Endothelial cell of umbilical vein (primary cell): Measurements from ENCODE around the gene EDEM3. TPM values are rescaled to one million over a fixed set of nuclear protein-coding genes. Genes with fewer than 3 reads are reported as not detected.

Source experiments
- BruUV-seq: library from RNA; stranded (reverse); fragments of 400-500 nt; replicated peaks from 2 replicates; lab custom pipeline; 2021; lab: Mats Ljungman, UMichigan
- CTCF ChIA-PET: fragments of 300-600, 350-600 bp; sonication (Branson Sonifier 250); formaldehyde crosslinking; loops from one replicate; lab custom pipeline; 2021; ENCODE audit warnings: antibody characterized with exemption, inconsistent platforms; lab: Charles Lee
- POLR2A ChIA-PET: fragments of 300-600, 350-600 bp; sonication (Branson Sonifier 250); formaldehyde crosslinking; loops from one replicate; lab custom pipeline; 2021; ENCODE audit warnings: antibody characterized with exemption, inconsistent platforms; lab: Charles Lee
- DNase-seq: peaks from one replicate; pipeline ENCODE4 v3.0.0-alpha.2; 2011; ENCODE audit warnings: low read depth, low spot score
- FAIRE-seq: peaks from 2 replicates; lab custom pipeline; 2011; peaks lifted over from hg19 to GRCh38; lab: Jason Lieb, UNC
- H2AFZ ChIP-seq: 2 replicates; pipeline ENCODE4 v1.6.0; 2012; ENCODE audit warnings: low read depth, low read length, control low read depth, inconsistent platforms
- H3K27ac ChIP-seq: 2 replicates; pipeline ENCODE4 v1.5.1; 2011; ENCODE audit warnings: low read depth, mild to moderate bottlenecking, control low read depth, low read length, moderate library complexity; ENCODE audit not compliant: insufficient read depth
- H3K27me3 ChIP-seq, 2 experiments: 2 replicates each; pipeline versions ENCODE4 v1.6.0 to v1.6.1; 2011; ENCODE audit warnings: low read length in 2 of 2, mixed read lengths in 1 of 2; ENCODE audit not compliant: control insufficient read depth in 2 of 2, insufficient read depth in 2 of 2
- H3K36me3 ChIP-seq, 2 experiments: 2 replicates in 1 of 2; 3 replicates in 1 of 2; pipeline ENCODE4 v1.5.1; 2011; ENCODE audit warnings: low read length in 2 of 2, mild to moderate bottlenecking in 1 of 2, moderate library complexity in 1 of 2; ENCODE audit not compliant: control insufficient read depth in 2 of 2, insufficient read depth in 2 of 2; ENCODE audit errors: extremely low read depth in 1 of 2
- H3K4me1 ChIP-seq: 3 replicates; pipeline ENCODE4 v1.5.1; 2011; ENCODE audit warnings: mild to moderate bottlenecking, low read length; ENCODE audit not compliant: control insufficient read depth, insufficient read depth; ENCODE audit errors: extremely low read depth
- H3K4me2 ChIP-seq: 2 replicates; pipeline ENCODE4 v1.6.1; 2011; ENCODE audit warnings: low read length, control low read depth, mixed read lengths; ENCODE audit not compliant: insufficient read depth
- H3K4me3 ChIP-seq, 3 experiments: fragments of 200-600 bp in 1 of 3; sonication (generic), shearing (Covaris generic) in 1 of 3; replicated peaks in 1 of 3; 2 replicates each; pipeline ENCODE4 v1.5.1; 2011 to 2016; ENCODE audit warnings: control low read depth in 3 of 3, low read length in 3 of 3, mild to moderate bottlenecking in 2 of 3, inconsistent platforms in 1 of 3, low read depth in 1 of 3, moderate library complexity in 1 of 3; ENCODE audit not compliant: insufficient read depth in 1 of 3
- H3K79me2 ChIP-seq: 2 replicates; pipeline ENCODE4 v1.6.0; 2012; ENCODE audit warnings: low read length, inconsistent platforms; ENCODE audit not compliant: control insufficient read depth, insufficient read depth
- H3K9ac ChIP-seq: replicated peaks from 2 replicates; pipeline ENCODE3; 2011; ENCODE audit warnings: low read length, control low read depth; ENCODE audit not compliant: insufficient read depth; ENCODE audit errors: extremely low read depth
- H3K9me1 ChIP-seq: replicated peaks from 3 replicates; pipeline ENCODE4 v1.6.0; 2011; ENCODE audit warnings: mild to moderate bottlenecking, low read length; ENCODE audit not compliant: control insufficient read depth, insufficient read depth; ENCODE audit errors: extremely low read depth
- H3K9me3 ChIP-seq: replicated peaks from 2 replicates; pipeline ENCODE4 v1.5.1; 2012; ENCODE audit warnings: low read length, inconsistent platforms; ENCODE audit not compliant: control insufficient read depth, insufficient read depth
- H4K20me1 ChIP-seq: replicated peaks from 2 replicates; pipeline ENCODE3; 2011; ENCODE audit warnings: mild to moderate bottlenecking, low read length; ENCODE audit not compliant: control insufficient read depth, insufficient read depth; ENCODE audit errors: extremely low read depth
- CTCF ChIP-seq, 2 donors: IDR thresholded peaks; 1 replicate in 1 of 2; 2 replicates in 1 of 2; pipeline ENCODE4 v1.5.1; 2011; ENCODE audit warnings: low read length in 2 of 2, mild to moderate bottlenecking in 2 of 2, moderate library complexity in 2 of 2, control low read depth in 1 of 2, inconsistent platforms in 1 of 2, low read depth in 1 of 2; ENCODE audit not compliant: insufficient read depth in 1 of 2; ENCODE audit errors: extremely low read depth in 1 of 2
- EZH2 ChIP-seq: IDR thresholded peaks from 2 replicates; pipeline ENCODE4 v1.6.1; 2012; ENCODE audit warnings: borderline replicate concordance, low read depth, mild to moderate bottlenecking, moderate library complexity, low read length, inconsistent platforms; ENCODE audit not compliant: severe bottlenecking
- FOS ChIP-seq: IDR thresholded peaks from 2 replicates; pipeline ENCODE4 v1.6.1; 2011; ENCODE audit warnings: mild to moderate bottlenecking, low read length, moderate library complexity, borderline replicate concordance; ENCODE audit not compliant: insufficient read depth
- GATA2 ChIP-seq: IDR thresholded peaks from 2 replicates; pipeline ENCODE4 v1.7.0; 2011; ENCODE audit warnings: low read depth, mild to moderate bottlenecking, moderate library complexity, mixed read lengths, low read length; ENCODE audit not compliant: insufficient read length, insufficient read depth
- JUN ChIP-seq: IDR thresholded peaks from 2 replicates; pipeline ENCODE4 v1.6.1; 2011; ENCODE audit warnings: borderline replicate concordance, low read depth; ENCODE audit not compliant: insufficient read length, insufficient read depth
- MAX ChIP-seq: IDR thresholded peaks from 2 replicates; pipeline ENCODE4 v1.6.1; 2011; ENCODE audit not compliant: insufficient read depth, insufficient read length
- MYC ChIP-seq: IDR thresholded peaks from one replicate; pipeline ENCODE4 v1.6.1; 2011; ENCODE audit warnings: mild to moderate bottlenecking, low read depth, low read length
- POLR2A ChIP-seq: IDR thresholded peaks from 2 replicates; pipeline ENCODE4 v1.6.1; 2012; ENCODE audit warnings: low read depth, mild to moderate bottlenecking, control low read depth, low read length
- POLR2AphosphoS5 ChIP-seq: IDR thresholded peaks from 2 replicates; pipeline ENCODE4 v1.6.1; 2012; ENCODE audit warnings: low read depth, mild to moderate bottlenecking, control low read depth, low read length, moderate library complexity; ENCODE audit not compliant: insufficient read depth
- dilution Hi-C: fragments of 300-500 bp; cut with MboI; formaldehyde crosslinking; loops from one replicate; pipeline ENCODE4 v1.15.0; 2019; ENCODE audit warnings: low sequenced_read_pairs; ENCODE audit not compliant: extremely low pct_ligation_motif_present
- intact Hi-C: fragments of 100-400 bp; cut with micrococcal nuclease; formaldehyde crosslinking; loops from one replicate; pipeline ENCODE4 v1.10.0; 2022
- polyA plus RNA-seq, 4 experiments: library from polyadenylated mRNA; depleted of rRNA in 3 of 4; stranded (reverse) in 3 of 4; unstranded in 1 of 4; fragments of >200 nt; gene quantifications; 2 replicates each; pipeline versions ENCODE4 v1.2.1 to v1.2.3, GENCODE V29; 2011 to 2012; ENCODE audit warnings: missing spikeins in 1 of 4
- total RNA-seq: library from RNA; stranded (reverse); gene quantifications from 2 replicates; pipeline ENCODE4 v1.2.3, GENCODE V29; 2021

The EDEM3 gene
- total and polyA plus RNA-seq, 2 donors (not counting 3 experiments of a cell fraction or from before 2014, with no cell fraction given): 6.6 to 26.3 TPM

GRCh38 chr1:184649451-184649888 lies 105.2 kb downstream of the EDEM3 start:
- no peaks in the 10 kb centered on the region for H3K36me3 ChIP-seq
- TF ChIP-seq GATA2 (no peak), EZH2 (no peak), CTCF (IDR thresholded peaks at IDR 0.05; ENCODE audit: extremely low read depth in 1 of 2, insufficient read depth in 1 of 2, low read depth in 1 of 2, low read length in 2 of 2) (no peak), MAX (no peak)
- no peak overlapping the region for H3K4me3 ChIP-seq
- no peaks in the 10 kb centered on the region for H4K20me1 ChIP-seq
- H3K4me2 ChIP-seq: no peak overlapping the region
- no peak overlapping the region for H3K9ac ChIP-seq
- DNase-seq (no peak), FAIRE-seq (no peak)
- intact Hi-C loops (no loop called here), dilution Hi-C loops (no loop called here)
- CTCF ChIA-PET: no interaction called here
- no peak overlapping the region for H3K27ac ChIP-seq
- no peaks in the 10 kb centered on the region for H3K9me3 ChIP-seq
- peaks cover 0 to 4% of the 10 kb centered on the region in 2 experiments for H3K27me3 ChIP-seq
- H3K9me1 ChIP-seq: no peaks in the 10 kb centered on the region
- H3K79me2 ChIP-seq: no peaks in the 10 kb centered on the region
- BruUV-seq: no TSS peak
- no peaks in the 10 kb centered on the region for H3K4me1 ChIP-seq
- no peak overlapping the region for H2AFZ ChIP-seq
- POLR2A ChIA-PET: no interaction called here

DNA sequence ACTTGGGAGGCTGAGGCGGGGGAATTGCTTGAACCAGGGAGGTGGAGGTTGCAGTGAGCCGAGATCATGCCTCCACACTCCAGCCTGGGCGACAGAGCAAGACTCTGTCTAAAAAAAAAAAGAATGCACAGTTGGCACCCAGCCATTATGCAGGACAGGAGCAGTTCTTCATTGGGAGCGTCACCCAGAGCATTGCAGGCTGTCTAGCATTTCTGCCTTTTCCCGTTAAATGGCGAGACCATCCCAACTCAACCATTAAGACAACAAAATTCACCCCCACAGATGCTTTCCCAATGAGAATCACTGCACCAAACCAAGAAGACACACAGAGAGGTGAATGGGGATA lies 105.8 kb downstream of the EDEM3 start:
- DNase-seq: no peak
- H3K27ac ChIP-seq: no peak overlapping the region
- no peak overlapping the region for H3K4me3 ChIP-seq
- H3K4me2 ChIP-seq: no peak overlapping the region
- H3K9ac ChIP-seq: no peak overlapping the region
- no peaks in the 10 kb centered on the region for H3K9me1 ChIP-seq
- H4K20me1 ChIP-seq: no peaks in the 10 kb centered on the region
- FAIRE-seq: no peak
- POLR2A ChIA-PET: interaction anchor here (0.7 kb wide), 1 partner anchor 69 kb away, joined by 4 read pairs; no protein-coding TSS in a partner anchor
- H2AFZ ChIP-seq: no peak overlapping the region
- no peaks in the 10 kb centered on the region for H3K4me1 ChIP-seq
- BruUV-seq: no TSS peak
- no peaks in the 10 kb centered on the region for H3K9me3 ChIP-seq
- dilution Hi-C loops (no loop called here), intact Hi-C loops (no loop called here)
- no peaks in the 10 kb centered on the region for H3K79me2 ChIP-seq
- H3K27me3 ChIP-seq: peaks cover 0 to 4% of the 10 kb centered on the region in 2 experiments
- CTCF ChIA-PET: no interaction called here
- H3K36me3 ChIP-seq: no peaks in the 10 kb centered on the region
- no peak for TF ChIP-seq POLR2AphosphoS5
- no peak for TF ChIP-seq POLR2A
- no peak for TF ChIP-seq GATA2
- no peak for TF ChIP-seq FOS
- no peak for TF ChIP-seq MYC
- TF ChIP-seq MAX: no peak
- no peak for TF ChIP-seq JUN
- TF ChIP-seq CTCF (IDR thresholded peaks at IDR 0.05; ENCODE audit: extremely low read depth in 1 of 2, insufficient read depth in 1 of 2, low read depth in 1 of 2, low read length in 2 of 2): no peak
- TF ChIP-seq EZH2: no peak
